GM21515 (cell line): ENCODE data around the gene TTC3.

Experiments
- ATAC-seq: cut with Tn5 transposase; IDR thresholded peaks from one replicate; pipeline ENCODE4 v1.9.1; 2021; ENCODE audit not compliant: unreplicated experiment

The TTC3 gene

GRCh38 chr21:37244501-37245095 is 171.5 kb downstream of the TTC3 start:
- no peak for ATAC-seq

GRCh38 chr21:37245151-37245550 is 172.1 kb downstream of the TTC3 start:
- no peak for ATAC-seq

DNA sequence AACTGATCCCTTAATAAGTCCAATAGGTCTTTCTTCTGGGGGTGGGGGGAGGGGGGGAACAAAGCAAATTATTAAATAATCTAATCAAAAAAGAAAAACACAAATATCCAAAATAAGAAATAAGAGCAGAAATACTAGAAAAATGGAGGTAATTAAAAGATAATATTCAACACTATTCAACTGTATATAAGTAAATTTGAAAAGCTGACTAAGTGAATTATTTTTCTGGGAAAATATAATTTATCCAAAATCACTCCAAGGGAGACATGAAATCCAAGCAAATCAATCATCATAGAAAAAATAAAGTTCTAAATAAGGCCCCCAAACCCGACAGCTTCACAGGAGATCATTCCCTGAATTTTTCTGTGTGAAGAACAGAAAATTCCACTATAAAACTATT is 175.2 kb downstream of the TTC3 start:
- ATAC-seq: no peak

DNA sequence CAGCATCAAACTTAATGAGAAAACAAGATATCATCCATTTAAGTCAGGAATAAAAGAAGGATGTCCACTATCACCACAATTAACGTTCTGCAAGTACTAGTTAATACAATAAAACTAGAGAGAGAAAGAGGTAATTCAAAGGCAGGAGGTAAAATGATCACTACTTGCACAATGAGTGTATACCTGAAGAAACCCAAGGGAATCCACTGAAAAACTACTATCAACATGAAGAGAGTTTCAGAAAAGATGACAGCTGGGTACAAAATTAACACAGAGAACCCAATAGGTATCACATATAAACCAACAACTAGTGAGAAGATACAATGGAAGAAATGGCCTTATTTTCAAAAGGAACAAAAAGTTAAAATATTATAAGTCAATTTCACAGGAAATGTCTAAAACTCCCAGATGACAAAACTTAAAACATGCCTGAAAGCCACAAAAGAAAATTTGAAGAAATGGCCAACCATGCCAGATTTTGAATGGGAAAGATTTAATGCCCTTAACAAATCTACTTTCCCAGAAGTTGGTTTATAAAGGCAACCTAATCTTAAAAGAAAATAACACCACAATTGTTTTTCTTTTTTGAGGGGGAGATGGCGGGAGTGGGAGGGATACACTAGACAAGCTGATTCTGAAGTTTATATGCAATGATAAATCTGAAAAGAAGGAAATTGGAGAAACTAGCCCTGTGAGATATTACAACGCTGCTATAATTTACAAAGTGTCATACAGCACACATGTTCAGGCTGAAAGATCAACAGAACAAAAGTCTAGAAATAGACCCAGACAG is 176.3 kb downstream of the TTC3 start:
- no peak for ATAC-seq

GRCh38 chr21:37251294-37251634 is 178.2 kb downstream of the TTC3 start:
- no peak for ATAC-seq
